Lung (tissue), 12 donors: ENCODE measurements around the gene PIGB. TPM values are rescaled to one million over a fixed set of nuclear protein-coding genes. Genes with fewer than 3 reads are reported as not detected.

ENCODE experiments used
- ATAC-seq: fragments of 200-7000 bp; cut with Tn5 transposase; one replicate; pipeline ENCODE4 v1.9.1; 2020; ENCODE audit warnings: moderate number of reproducible peaks; ENCODE audit not compliant: insufficient read depth, low FRiP score
- DNase-seq, 3 donors: peaks; one replicate each; pipeline ENCODE4 v3.0.0-alpha.2; 2013 to 2017
- H3K27ac ChIP-seq, 2 donors: one replicate each; pipeline ENCODE4 v1.5.1; 2013; ENCODE audit warnings: mild to moderate bottlenecking in 2 of 2, moderate library complexity in 2 of 2, control low read depth in 1 of 2, inconsistent platforms in 1 of 2, low read depth in 1 of 2, low read length in 1 of 2
- H3K27me3 ChIP-seq, 3 donors: one replicate each; pipeline ENCODE4 v1.5.1; 2013; ENCODE audit warnings: low read length in 2 of 3; ENCODE audit not compliant: control insufficient read depth in 3 of 3, insufficient read depth in 3 of 3
- H3K36me3 ChIP-seq, 4 donors: one replicate each; pipeline ENCODE4 v1.5.1; 2013; ENCODE audit warnings: low read length in 4 of 4, mild to moderate bottlenecking in 1 of 4, moderate library complexity in 1 of 4; ENCODE audit not compliant: control insufficient read depth in 4 of 4, insufficient read depth in 4 of 4
- H3K4me1 ChIP-seq, 5 donors: one replicate each; pipeline ENCODE4 v1.5.1; 2013; ENCODE audit warnings: low read length in 5 of 5, mild to moderate bottlenecking in 2 of 5, moderate library complexity in 1 of 5; ENCODE audit not compliant: control insufficient read depth in 5 of 5, insufficient read depth in 5 of 5
- H3K4me3 ChIP-seq: one replicate; pipeline ENCODE4 v1.5.1; 2013; ENCODE audit warnings: mild to moderate bottlenecking, control low read depth, moderate library complexity
- H3K9ac ChIP-seq, 2 donors: one replicate each; pipeline ENCODE4 v1.5.1; 2013; ENCODE audit warnings: low read length in 2 of 2, control low read depth in 1 of 2; ENCODE audit not compliant: insufficient read depth in 1 of 2
- H3K9me3 ChIP-seq, 4 donors: one replicate each; pipeline ENCODE4 v1.5.1; 2013; ENCODE audit warnings: low read length in 3 of 4, mild to moderate bottlenecking in 1 of 4, moderate library complexity in 1 of 4; ENCODE audit not compliant: control insufficient read depth in 4 of 4, insufficient read depth in 3 of 4
- WGBS, 2 donors: extraction: QIAGEN DNeasy Blood & Tissue Kit; methylation state at CpG; one replicate each; pipeline ENCODE4 v1.1.7; 2013; 5-methylcytosine and 5-hydroxymethylcytosine counted together
- polyA plus RNA-seq, 2 donors: library from polyadenylated mRNA; stranded (reverse); fragments of 200-250 nt; gene quantifications; one replicate each; pipeline ENCODE4 v1.2.1, GENCODE V29; 2013
- total RNA-seq, 2 donors: library from RNA; depleted of rRNA in 1 of 2; stranded (reverse); fragments of >200 nt in 1 of 2; gene quantifications; one replicate each; pipeline ENCODE4 v1.2.1, GENCODE V29; 2014 to 2021
- TF ChIP-seq, protein P1 (sequence below): IDR thresholded peaks from 2 replicates; pipeline ENCODE4 v1.5.1; 2012; ENCODE audit warnings: mild to moderate bottlenecking; ENCODE audit errors: control extremely low read depth, extremely low read depth
- donor health status: control.
- donor health status: control.
- donor health status: Bipolar disorder and iron deficiency.
- donor health status: healthy.
- donor health status: DM: yes; HTN: yes; CAD: no.

Gene PIGB
- total and polyA plus RNA-seq, 4 donors = 9.8 to 17.0 (median 12.9) TPM

DNA sequence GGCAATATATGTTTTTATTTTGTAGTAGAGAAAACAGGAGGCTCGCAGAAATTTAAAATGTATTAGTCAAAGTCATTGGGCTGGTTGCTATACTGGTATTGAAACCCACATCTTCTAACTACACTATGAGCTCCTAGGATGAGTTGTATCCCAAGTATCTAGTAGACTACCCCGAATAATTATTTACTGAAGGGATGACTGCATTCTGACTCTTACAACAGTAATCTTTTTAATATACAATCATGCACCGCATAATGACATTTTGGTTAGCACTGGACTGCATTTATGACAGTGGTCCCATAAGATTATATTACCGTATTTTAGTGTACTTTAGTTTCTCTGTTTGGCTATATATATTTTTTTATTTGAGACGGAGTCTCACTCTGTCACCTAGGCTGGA, 15.3 kb downstream of the PIGB start:
- no peak overlapping the region for H3K9ac ChIP-seq
- H3K27me3 ChIP-seq = no peaks in the 10 kb centered on the region
- peaks cover 9 to 18% (median 12%) of the 10 kb centered on the region in 4 donors for H3K36me3 ChIP-seq
- ATAC-seq = no peak
- no peak overlapping the region for H3K27ac ChIP-seq
- WGBS, 2 donors = 88 to 98% methylated on average over 5 of the region's 5 CpGs
- TF ChIP-seq, protein P1, sequence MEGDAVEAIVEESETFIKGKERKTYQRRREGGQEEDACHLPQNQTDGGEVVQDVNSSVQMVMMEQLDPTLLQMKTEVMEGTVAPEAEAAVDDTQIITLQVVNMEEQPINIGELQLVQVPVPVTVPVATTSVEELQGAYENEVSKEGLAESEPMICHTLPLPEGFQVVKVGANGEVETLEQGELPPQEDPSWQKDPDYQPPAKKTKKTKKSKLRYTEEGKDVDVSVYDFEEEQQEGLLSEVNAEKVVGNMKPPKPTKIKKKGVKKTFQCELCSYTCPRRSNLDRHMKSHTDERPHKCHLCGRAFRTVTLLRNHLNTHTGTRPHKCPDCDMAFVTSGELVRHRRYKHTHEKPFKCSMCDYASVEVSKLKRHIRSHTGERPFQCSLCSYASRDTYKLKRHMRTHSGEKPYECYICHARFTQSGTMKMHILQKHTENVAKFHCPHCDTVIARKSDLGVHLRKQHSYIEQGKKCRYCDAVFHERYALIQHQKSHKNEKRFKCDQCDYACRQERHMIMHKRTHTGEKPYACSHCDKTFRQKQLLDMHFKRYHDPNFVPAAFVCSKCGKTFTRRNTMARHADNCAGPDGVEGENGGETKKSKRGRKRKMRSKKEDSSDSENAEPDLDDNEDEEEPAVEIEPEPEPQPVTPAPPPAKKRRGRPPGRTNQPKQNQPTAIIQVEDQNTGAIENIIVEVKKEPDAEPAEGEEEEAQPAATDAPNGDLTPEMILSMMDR = no peak
- no peaks in the 10 kb centered on the region for H3K4me1 ChIP-seq
- DNase-seq = no peak
- H3K9me3 ChIP-seq = no peaks in the 10 kb centered on the region
- no peak overlapping the region for H3K4me3 ChIP-seq

DNA sequence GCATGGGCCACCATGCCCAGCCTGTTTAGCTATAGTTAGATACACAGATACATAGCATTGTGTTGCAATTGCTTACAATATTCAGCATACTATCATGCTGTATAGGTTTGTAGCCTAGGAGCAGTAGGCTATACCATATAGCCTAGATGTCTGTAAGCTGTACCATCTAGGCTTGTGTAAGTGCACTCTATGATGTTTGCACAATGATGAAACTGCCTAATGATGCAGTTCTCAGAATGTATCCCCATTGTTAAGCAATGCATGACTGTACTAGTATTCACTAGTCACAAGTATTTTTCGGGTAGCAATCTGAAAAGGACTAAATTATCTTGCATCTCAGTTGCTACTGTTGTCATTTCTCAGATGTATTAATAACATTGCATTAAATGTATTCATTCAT, 16.0 kb downstream of the PIGB start:
- TF ChIP-seq, protein P1 = no peak
- H3K36me3 ChIP-seq = peaks cover 9 to 17% (median 12%) of the 10 kb centered on the region in 4 donors
- ATAC-seq = no peak
- H3K4me3 ChIP-seq = no peak overlapping the region
- no peak for DNase-seq
- no peak overlapping the region for H3K9ac ChIP-seq
- WGBS, 2 donors = 78 to 95% methylated on average over 1 of the region's 1 CpG
- no peaks in the 10 kb centered on the region for H3K9me3 ChIP-seq
- no peak overlapping the region for H3K27ac ChIP-seq
- no peaks in the 10 kb centered on the region for H3K27me3 ChIP-seq
- H3K4me1 ChIP-seq = no peaks in the 10 kb centered on the region

DNA sequence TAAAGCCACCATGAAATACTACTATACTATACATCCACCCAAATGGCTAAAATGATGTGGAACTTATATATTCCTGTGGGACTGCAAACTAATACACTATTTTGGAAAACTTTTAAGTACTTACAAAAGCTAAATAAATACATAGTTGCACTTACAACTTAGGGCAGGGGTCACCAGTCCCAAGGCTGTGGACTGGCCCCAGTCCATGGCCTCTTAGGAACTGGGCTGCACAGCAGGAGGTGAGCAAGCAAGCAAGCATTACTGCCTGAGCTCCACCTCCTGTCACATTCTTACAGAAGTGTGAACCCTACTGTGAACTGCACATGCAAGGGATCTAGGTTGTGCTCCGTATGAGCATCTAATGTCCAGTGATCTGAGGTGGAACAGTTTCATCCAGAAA, 18.1 kb downstream of the PIGB start:
- WGBS, 2 donors = 88 to 89% methylated on average over 1 of the region's 1 CpG
- Histone ChIP-seq H3K36me3 (peaks cover 5 to 16% (median 9%) of the 10 kb centered on the region in 4 donors), H3K4me1 (no peaks in the 10 kb centered on the region), H3K9ac (no peak overlapping the region), H3K27ac (no peak overlapping the region), H3K9me3 (no peaks in the 10 kb centered on the region), H3K27me3 (no peaks in the 10 kb centered on the region), H3K4me3 (no peak overlapping the region)
- TF ChIP-seq, protein P1 = no peak
- DNase-seq (no peak), ATAC-seq (no peak)

DNA sequence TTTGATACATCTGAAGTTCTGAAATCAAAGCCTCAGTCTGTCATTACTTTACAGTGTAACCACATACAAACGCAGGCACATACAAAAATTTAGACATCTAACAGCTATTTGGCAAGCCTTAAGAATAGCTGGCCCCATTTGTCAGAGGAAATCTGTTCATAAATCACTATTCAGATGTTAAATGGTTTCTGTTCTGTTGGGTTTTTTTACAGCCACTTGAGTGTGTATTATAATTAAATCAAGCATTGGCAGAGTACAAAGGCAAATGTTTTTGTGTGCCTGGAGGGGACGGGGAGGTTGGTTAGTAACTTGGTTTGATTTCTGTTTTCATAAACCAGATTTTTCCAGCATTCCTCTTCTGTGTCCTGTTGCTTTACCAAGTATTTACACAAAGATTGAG, 24.1 kb downstream of the PIGB start:
- H3K9me3 ChIP-seq = no peaks in the 10 kb centered on the region
- no peak for DNase-seq

More for the DNA sequence above, 24.1 kb downstream of the PIGB start:
- ATAC-seq = no peak
- no peak overlapping the region for H3K9ac ChIP-seq
- TF ChIP-seq, protein P1 = no peak
- H3K27me3 ChIP-seq = no peaks in the 10 kb centered on the region
- no peak overlapping the region for H3K27ac ChIP-seq
- H3K4me1 ChIP-seq = no peaks in the 10 kb centered on the region
- WGBS, 2 donors = 44 to 58% methylated on average over 2 of the region's 2 CpGs
- H3K36me3 ChIP-seq = peaks cover 2 to 6% (median 4%) of the 10 kb centered on the region in 4 donors
- no peak overlapping the region for H3K4me3 ChIP-seq
